Hematopoietic multipotent progenitor cell (in vitro differentiated cells): ENCODE results near the gene SIGLEC1. TPM values are rescaled to one million over a fixed set of nuclear protein-coding genes. Genes with fewer than 3 reads are reported as not detected.

ENCODE experiments used
- DNase-seq, 3 donors: peaks; one replicate each; pipeline ENCODE4 v3.0.0-alpha.2; 2011 to 2015; ENCODE audit warnings: low read depth in 2 of 3, low spot score in 2 of 3
- total RNA-seq: library from RNA; depleted of rRNA; stranded (reverse); fragments of >200 nt; gene quantifications from one replicate; pipeline ENCODE4 v1.2.3, GENCODE V29; 2012

The SIGLEC1 gene
- total RNA-seq, 1 donor, result under 0.01 TPM

- no peak for DNase-seq
These were observed 9.6 kb downstream of the SIGLEC1 start for GRCh38 chr20:3702611-3703391.

- DNase-seq, result no peak
These were observed 11.1 kb downstream of the SIGLEC1 start for GRCh38 chr20:3701061-3701998.

- no peak for DNase-seq
These were observed 13.4 kb downstream of the SIGLEC1 start for GRCh38 chr20:3699037-3699436.

- DNase-seq, result no peak
These were observed 13.8 kb downstream of the SIGLEC1 start for GRCh38 chr20:3698591-3699001.

- DNase-seq, result no peak
These were observed 14.7 kb downstream of the SIGLEC1 start for GRCh38 chr20:3697588-3698305.

GRCh38 chr20:3696745-3697587 is 15.4 kb downstream of the SIGLEC1 start:
- no peak for DNase-seq

GRCh38 chr20:3696200-3696599 is 16.2 kb downstream of the SIGLEC1 start:
- DNase-seq, result peak in 1 of 3 donors; percentile 15

GRCh38 chr20:3694864-3695263 is 17.5 kb downstream of the SIGLEC1 start:
- no peak for DNase-seq

- DNase-seq, result no peak
These were observed 19.0 kb downstream of the SIGLEC1 start for GRCh38 chr20:3693376-3693775.

GRCh38 chr20:3692706-3693294 is 19.6 kb downstream of the SIGLEC1 start:
- DNase-seq, result no peak

GRCh38 chr20:3691897-3692296 is 20.5 kb downstream of the SIGLEC1 start:
- no peak for DNase-seq

- no peak for DNase-seq
These were observed 21.1 kb downstream of the SIGLEC1 start for GRCh38 chr20:3691306-3691705.

- no peak for DNase-seq
These were observed 22.0 kb downstream of the SIGLEC1 start for GRCh38 chr20:3690413-3690812.

- no peak for DNase-seq
These were observed 22.4 kb downstream of the SIGLEC1 start for GRCh38 chr20:3689978-3690377.

- DNase-seq, result no peak
These were observed 24.7 kb downstream of the SIGLEC1 start for GRCh38 chr20:3687655-3688054.

- no peak for DNase-seq
These were observed 25.5 kb downstream of the SIGLEC1 start for GRCh38 chr20:3686867-3687321.

GRCh38 chr20:3686421-3686820 is 26.0 kb downstream of the SIGLEC1 start:
- no peak for DNase-seq

- no peak for DNase-seq
These were observed 27.1 kb downstream of the SIGLEC1 start for GRCh38 chr20:3685341-3685740.

- no peak for DNase-seq
These were observed 30.2 kb downstream of the SIGLEC1 start, which contains the start of gene ADAM33 for GRCh38 chr20:3681931-3682781. ADAM33 (minus strand) TSS chr20:3682010; CDS start chr20:3682004, 6 bp downstream.
